AG10803 (cell line): ENCODE measurements around the gene CD180.

Source experiments
- DNase-seq: peaks from one replicate; pipeline ENCODE4 v3.0.0; 2010; ENCODE audit warnings: low read depth
- H3K4me3 ChIP-seq: 2 replicates; pipeline ENCODE4 v1.5.1; 2011; ENCODE audit warnings: mild to moderate bottlenecking, low read length, control low read depth
- TF ChIP-seq, protein P1 (sequence below): conservative IDR thresholded peaks from 2 replicates; pipeline ENCODE4 v1.5.1; 2011; ENCODE audit warnings: mild to moderate bottlenecking, low read length, control low read depth, inconsistent platforms

The CD180 gene

DNA sequence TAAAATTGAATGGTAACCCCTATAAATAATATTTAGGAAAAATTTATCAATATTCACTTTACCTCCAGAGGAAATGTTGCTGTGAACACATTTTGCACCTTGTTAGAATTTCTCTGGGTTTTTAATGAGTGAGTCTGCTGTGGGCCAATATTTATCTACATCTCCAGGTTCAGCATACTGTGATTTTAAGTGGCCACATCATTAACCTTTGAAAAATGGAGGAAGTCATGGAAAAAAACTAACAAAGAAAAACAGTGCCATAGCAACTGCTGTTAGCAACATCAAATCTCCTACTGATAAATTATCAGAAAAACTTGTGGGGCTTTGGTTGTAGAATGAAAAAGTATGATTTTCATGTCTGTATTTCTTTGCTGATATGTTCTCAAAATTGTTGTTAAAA, 55.0 kb downstream of the CD180 start:
- no peak overlapping the region for H3K4me3 ChIP-seq
- TF ChIP-seq, protein P1, sequence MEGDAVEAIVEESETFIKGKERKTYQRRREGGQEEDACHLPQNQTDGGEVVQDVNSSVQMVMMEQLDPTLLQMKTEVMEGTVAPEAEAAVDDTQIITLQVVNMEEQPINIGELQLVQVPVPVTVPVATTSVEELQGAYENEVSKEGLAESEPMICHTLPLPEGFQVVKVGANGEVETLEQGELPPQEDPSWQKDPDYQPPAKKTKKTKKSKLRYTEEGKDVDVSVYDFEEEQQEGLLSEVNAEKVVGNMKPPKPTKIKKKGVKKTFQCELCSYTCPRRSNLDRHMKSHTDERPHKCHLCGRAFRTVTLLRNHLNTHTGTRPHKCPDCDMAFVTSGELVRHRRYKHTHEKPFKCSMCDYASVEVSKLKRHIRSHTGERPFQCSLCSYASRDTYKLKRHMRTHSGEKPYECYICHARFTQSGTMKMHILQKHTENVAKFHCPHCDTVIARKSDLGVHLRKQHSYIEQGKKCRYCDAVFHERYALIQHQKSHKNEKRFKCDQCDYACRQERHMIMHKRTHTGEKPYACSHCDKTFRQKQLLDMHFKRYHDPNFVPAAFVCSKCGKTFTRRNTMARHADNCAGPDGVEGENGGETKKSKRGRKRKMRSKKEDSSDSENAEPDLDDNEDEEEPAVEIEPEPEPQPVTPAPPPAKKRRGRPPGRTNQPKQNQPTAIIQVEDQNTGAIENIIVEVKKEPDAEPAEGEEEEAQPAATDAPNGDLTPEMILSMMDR, result no peak
- no peak for DNase-seq

DNA sequence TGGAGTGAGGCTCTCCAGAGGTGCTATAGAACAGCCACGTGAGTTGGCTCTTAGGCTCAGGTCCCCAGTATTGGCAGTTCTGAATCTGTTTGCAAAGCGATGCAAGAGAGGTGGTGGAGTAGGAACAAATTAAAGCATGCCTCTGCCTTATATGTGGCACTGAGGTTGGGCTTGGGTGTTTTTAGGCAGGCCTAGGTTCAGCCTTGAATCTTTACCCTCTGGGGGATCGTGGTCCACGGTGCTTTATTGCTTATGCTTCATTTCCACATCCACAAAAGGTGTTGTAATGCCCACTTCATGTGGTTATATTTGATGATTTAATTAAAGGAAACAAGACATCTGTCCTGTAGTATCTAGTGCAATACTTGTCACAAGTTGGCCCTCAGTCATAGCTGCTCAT, 56.2 kb downstream of the CD180 start:
- DNase-seq, result no peak
- TF ChIP-seq, protein P1, result no peak
- H3K4me3 ChIP-seq, result no peak overlapping the region

DNA sequence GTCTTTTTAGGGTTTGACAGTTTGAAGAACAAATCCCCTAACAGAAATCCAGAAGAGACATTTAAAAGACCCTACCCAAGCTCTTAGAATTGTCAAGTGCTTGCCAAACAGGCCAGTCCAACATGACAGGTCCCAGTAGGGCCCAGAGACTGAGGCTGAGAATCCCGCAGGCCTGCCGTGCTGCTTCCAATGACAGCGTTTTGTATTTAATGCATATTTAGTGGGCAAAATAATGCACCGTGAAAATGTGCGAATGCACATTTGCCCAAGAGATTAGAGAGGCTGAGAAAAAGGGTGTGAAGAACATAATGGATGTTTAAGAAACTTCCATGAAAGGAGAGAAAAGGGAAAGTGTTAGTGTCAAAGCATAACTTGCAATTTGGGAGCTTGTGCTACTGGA, 57.6 kb downstream of the CD180 start:
- TF ChIP-seq, protein P1, result no peak
- no peak overlapping the region for H3K4me3 ChIP-seq
- DNase-seq, result no peak

DNA sequence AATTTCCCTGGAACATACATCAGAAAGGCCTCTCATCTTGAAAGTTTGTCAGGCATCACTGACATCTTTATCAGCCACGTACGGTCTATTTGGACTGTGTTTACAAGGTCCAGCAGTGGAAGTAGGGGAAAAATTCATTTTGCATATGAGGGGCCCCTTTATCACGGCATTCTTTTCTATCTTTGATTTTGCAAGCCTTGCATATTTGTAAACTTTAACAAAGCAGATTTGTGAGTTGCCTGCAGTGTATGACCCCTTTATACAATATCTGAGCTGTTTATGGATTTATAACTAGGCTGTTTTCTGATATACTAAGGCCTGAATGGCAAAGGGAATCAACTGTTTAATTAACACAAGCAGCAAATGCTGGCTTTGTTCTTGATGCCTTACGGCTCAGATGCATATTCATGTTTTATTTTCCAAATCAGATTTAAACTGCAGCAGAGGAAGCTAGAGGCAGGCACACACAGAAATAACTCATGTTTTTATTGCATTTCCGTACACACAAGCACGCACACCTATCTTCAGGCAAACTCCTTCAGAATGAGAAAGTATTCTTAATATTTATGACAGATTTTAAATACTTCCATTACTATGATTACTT, 61.1 kb downstream of the CD180 start:
- TF ChIP-seq, protein P1, result no peak
- DNase-seq, result no peak
- H3K4me3 ChIP-seq, result no peak overlapping the region

DNA sequence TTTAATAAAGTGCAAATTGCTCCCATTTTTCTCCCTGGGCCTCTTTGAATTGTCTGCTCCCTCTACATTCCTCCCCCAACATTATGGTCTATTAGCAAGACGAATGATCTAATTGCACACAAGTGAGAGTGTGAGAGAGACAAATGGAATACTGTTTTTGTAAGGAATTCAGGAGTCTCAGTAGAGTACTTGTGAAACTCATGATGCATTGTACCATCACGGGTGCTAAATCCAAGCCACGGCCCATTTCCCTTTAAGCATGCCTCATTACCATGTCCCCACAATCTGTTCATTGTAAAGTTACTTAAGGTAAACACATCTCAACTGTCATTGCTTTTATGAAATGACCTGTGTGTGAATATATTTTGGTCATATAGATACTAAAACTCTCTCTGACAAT, 62.8 kb downstream of the CD180 start:
- H3K4me3 ChIP-seq, result no peak overlapping the region
- DNase-seq, result no peak
- TF ChIP-seq, protein P1, result no peak

DNA sequence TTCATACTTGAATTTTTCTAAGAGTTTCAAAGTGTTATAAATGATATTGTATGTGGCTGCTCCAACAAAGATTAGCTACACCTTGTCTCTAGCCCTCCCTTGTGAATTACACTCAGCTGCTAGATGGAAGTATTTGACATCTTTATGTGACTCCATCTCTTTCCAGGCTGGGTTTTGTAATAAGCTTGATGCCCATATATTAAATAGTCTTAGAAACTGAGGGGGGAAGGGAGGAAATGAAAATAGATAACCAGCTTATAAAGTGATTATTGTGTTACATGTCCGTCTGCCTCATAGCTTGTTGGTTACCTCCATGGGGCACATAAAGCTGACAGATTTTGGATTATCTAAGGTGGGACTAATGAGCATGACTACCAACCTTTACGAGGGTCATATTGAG, 63.4 kb downstream of the CD180 start:
- no peak overlapping the region for H3K4me3 ChIP-seq
- DNase-seq, result no peak
- TF ChIP-seq, protein P1, result no peak

DNA sequence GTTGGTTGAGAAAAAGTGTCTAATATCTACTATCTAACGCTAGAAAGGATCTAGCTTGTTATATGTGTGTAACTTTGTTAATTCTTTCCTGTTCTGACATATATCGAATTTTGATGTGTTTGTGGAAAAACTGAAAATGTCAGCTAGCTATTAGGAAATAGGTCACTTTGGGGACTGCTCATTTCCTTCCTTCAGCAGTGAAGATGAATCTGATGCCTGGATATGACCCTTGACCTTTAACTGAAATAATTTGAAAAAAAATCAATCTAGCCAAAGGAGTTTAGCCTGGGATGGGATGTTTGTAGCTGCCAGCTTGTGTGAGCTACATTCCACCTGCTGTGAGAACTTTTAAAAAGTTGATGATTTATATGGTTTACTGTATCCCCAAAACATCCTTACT, 66.8 kb downstream of the CD180 start:
- DNase-seq, result no peak
- no peak overlapping the region for H3K4me3 ChIP-seq
- TF ChIP-seq, protein P1, result no peak
